ENCODE data around the gene LRRC2.

Gene LRRC2

DNA sequence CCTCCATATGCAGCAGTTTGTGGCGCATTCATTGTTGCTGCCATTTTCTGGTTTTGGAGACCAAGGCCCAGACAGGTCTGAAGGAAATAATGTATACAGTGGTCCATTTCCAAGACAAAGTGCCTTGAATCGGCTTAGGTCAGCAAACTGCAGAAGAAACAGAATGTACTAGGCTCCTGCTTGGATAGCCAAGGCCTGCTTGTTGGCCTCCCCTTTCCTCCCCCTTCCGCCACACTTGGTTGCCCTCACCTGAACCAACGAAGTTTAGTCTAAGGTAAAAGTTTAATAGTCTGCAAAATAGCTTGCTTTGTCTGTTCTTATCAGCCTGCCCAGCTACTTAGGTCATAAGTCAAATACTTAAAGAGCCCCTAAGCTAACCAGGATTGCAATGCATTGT is 80.3 kb downstream of the LRRC2 start:
- TF ChIP-seq, protein P1, sequence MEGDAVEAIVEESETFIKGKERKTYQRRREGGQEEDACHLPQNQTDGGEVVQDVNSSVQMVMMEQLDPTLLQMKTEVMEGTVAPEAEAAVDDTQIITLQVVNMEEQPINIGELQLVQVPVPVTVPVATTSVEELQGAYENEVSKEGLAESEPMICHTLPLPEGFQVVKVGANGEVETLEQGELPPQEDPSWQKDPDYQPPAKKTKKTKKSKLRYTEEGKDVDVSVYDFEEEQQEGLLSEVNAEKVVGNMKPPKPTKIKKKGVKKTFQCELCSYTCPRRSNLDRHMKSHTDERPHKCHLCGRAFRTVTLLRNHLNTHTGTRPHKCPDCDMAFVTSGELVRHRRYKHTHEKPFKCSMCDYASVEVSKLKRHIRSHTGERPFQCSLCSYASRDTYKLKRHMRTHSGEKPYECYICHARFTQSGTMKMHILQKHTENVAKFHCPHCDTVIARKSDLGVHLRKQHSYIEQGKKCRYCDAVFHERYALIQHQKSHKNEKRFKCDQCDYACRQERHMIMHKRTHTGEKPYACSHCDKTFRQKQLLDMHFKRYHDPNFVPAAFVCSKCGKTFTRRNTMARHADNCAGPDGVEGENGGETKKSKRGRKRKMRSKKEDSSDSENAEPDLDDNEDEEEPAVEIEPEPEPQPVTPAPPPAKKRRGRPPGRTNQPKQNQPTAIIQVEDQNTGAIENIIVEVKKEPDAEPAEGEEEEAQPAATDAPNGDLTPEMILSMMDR (IDR thresholded peaks at IDR 0.05), result no peak

GRCh38 chr3:46484911-46485778 is 81.0 kb downstream of the LRRC2 start:
- TF ChIP-seq, protein P1 (IDR thresholded peaks at IDR 0.05), result no peak

DNA sequence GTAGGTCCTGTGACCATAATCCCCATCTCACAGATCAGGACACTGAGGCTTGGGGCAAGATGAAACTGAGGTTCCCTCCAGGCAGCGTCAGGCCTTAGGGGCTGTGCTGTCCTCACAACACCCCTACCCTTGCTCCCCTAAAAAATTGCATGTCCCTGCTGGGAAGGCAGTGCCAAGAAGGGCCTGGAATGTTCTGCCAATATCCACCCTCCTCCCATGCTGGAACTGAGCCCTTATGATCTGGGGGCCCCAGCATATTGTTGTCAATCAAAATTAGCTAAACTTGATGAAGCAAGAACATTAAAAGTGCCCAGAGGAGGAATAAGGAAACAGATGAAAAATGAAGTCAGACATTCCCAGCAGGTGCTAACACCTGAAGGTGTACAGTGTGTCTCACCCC is 81.7 kb downstream of the LRRC2 start:
- TF ChIP-seq, protein P1 (IDR thresholded peaks at IDR 0.05), result no peak

GRCh38 chr3:46483825-46484224 is 82.3 kb downstream of the LRRC2 start:
- TF ChIP-seq, protein P1 (IDR thresholded peaks at IDR 0.05), result no peak

- TF ChIP-seq, protein P1 (IDR thresholded peaks at IDR 0.05), result no peak
Measured at GRCh38 chr3:46482632-46483350, 83.3 kb downstream of the LRRC2 start.

DNA sequence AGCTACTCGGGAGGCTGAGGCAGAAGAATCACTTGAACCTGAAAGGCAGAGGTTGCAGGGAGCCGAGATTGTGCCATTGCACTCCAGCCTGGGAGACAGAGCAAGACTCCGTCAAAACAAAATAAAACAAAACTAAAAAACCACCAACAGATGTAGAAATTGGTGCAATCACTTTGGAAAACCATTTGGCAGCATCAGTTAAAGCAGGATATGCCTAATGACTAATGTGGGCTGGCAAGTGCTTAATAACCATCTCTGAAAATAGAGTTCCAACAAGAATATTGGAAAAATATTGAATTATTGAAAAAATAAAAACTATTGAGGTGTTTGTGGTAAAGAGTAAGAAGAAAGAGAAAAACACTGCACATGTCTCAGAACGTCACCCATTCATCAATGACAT is 84.5 kb downstream of the LRRC2 start:
- TF ChIP-seq, protein P1 (IDR thresholded peaks at IDR 0.05), result no peak

- TF ChIP-seq, protein P1 (IDR thresholded peaks at IDR 0.05), result no peak
Measured at GRCh38 chr3:46480491-46481195, 85.5 kb downstream of the LRRC2 start.

All from LNCAP (cell line).